ENCODE measurements around the gene ARHGAP25.

GRCh38 chr2:68798569-68798968, 64.0 kb downstream of the ARHGAP25 start:
- TF ChIP-seq, protein P1, sequence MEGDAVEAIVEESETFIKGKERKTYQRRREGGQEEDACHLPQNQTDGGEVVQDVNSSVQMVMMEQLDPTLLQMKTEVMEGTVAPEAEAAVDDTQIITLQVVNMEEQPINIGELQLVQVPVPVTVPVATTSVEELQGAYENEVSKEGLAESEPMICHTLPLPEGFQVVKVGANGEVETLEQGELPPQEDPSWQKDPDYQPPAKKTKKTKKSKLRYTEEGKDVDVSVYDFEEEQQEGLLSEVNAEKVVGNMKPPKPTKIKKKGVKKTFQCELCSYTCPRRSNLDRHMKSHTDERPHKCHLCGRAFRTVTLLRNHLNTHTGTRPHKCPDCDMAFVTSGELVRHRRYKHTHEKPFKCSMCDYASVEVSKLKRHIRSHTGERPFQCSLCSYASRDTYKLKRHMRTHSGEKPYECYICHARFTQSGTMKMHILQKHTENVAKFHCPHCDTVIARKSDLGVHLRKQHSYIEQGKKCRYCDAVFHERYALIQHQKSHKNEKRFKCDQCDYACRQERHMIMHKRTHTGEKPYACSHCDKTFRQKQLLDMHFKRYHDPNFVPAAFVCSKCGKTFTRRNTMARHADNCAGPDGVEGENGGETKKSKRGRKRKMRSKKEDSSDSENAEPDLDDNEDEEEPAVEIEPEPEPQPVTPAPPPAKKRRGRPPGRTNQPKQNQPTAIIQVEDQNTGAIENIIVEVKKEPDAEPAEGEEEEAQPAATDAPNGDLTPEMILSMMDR (IDR thresholded peaks at IDR 0.05), result no peak
- TF ChIP-seq EP300 (IDR thresholded peaks at IDR 0.05), result no peak
- no peak for TF ChIP-seq POLR2A (IDR thresholded peaks at IDR 0.05; ENCODE audit: low read depth)
- TF ChIP-seq POLR2AphosphoS5 (IDR thresholded peaks at IDR 0.05), result no peak

All from esophagus muscularis mucosa (tissue), 4 donors.